22Rv1 (cell line): ENCODE results near the gene CRLF2.

Experiments
- ZFX ChIP-seq: fragments of 450-650 bp; IDR thresholded peaks from 2 replicates; pipeline ENCODE4 v1.6.1; 2017; ENCODE audit warnings: antibody characterized with exemption, borderline replicate concordance
- TF ChIP-seq, protein P1 (sequence below): fragments of 450-650 bp; IDR thresholded peaks from 2 replicates; pipeline ENCODE4 v1.5.1; 2017; ENCODE audit warnings: mild to moderate bottlenecking

DNA sequence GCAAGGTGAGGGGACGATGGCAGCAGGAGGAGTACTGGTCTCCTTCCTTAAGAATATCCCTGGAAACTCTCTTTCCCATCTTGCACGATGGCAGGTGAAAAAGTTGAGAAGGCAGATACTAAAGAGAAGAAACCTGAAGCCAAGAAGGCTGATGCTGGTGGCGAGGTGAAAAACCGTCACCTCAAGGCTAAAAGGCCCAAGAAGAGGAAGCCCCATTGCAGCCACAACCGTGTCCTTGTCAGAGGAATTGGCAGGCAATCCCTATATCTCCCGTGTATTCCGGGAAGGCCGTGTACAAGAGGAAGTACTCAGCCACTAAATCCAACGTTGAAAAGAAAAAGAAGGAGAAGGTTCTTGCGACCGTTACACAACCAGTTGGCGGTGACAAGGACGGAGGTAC lies 40.0 kb downstream of the CRLF2 start:
- TF ChIP-seq, protein P1, sequence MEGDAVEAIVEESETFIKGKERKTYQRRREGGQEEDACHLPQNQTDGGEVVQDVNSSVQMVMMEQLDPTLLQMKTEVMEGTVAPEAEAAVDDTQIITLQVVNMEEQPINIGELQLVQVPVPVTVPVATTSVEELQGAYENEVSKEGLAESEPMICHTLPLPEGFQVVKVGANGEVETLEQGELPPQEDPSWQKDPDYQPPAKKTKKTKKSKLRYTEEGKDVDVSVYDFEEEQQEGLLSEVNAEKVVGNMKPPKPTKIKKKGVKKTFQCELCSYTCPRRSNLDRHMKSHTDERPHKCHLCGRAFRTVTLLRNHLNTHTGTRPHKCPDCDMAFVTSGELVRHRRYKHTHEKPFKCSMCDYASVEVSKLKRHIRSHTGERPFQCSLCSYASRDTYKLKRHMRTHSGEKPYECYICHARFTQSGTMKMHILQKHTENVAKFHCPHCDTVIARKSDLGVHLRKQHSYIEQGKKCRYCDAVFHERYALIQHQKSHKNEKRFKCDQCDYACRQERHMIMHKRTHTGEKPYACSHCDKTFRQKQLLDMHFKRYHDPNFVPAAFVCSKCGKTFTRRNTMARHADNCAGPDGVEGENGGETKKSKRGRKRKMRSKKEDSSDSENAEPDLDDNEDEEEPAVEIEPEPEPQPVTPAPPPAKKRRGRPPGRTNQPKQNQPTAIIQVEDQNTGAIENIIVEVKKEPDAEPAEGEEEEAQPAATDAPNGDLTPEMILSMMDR: no peak
- no peak for TF ChIP-seq ZFX
